Osteocyte (in vitro differentiated cells): Measurements from ENCODE around the gene NCAPD2. TPM values are rescaled to one million over a fixed set of nuclear protein-coding genes. Genes with fewer than 3 reads are reported as not detected.
"Not testable (repeated sequence)": the region's sequence is repeated elsewhere in the genome, so short reads cannot be mapped to it uniquely, and the experiment has no call there.

ENCODE experiments used
- DNase-seq: peaks from one replicate; pipeline ENCODE4 v3.0.0; 2021; ENCODE audit warnings: mixed read lengths; ENCODE audit not compliant: unreplicated experiment; ENCODE audit errors: extremely low spot score
- H3K27ac Mint-ChIP-seq: one replicate; pipeline ENCODE4 v1.8.0; 2021; ENCODE audit warnings: mild to moderate bottlenecking, mixed read lengths; ENCODE audit not compliant: unreplicated experiment
- H3K27me3 Mint-ChIP-seq: one replicate; pipeline ENCODE4 v1.8.0; 2021; ENCODE audit warnings: mixed read lengths; ENCODE audit not compliant: unreplicated experiment
- H3K36me3 Mint-ChIP-seq: one replicate; pipeline ENCODE4 v1.8.0; 2021; ENCODE audit warnings: mixed read lengths; ENCODE audit not compliant: unreplicated experiment
- H3K4me1 Mint-ChIP-seq: one replicate; pipeline ENCODE4 v1.8.0; 2021; ENCODE audit warnings: mixed read lengths; ENCODE audit not compliant: unreplicated experiment
- H3K4me3 Mint-ChIP-seq: one replicate; pipeline ENCODE4 v1.8.0; 2021; ENCODE audit warnings: mild to moderate bottlenecking, moderate library complexity, mixed read lengths; ENCODE audit not compliant: unreplicated experiment
- H3K9me3 Mint-ChIP-seq: one replicate; pipeline ENCODE4 v1.8.0; 2021; ENCODE audit warnings: mixed read lengths; ENCODE audit not compliant: unreplicated experiment
- CTCF ChIP-seq: fragments of 200-600 bp; sonication (generic); IDR thresholded peaks from 2 replicates; pipeline ENCODE4 v1.5.0; 2021; ENCODE audit warnings: antibody characterized with exemption, mild to moderate bottlenecking, moderate library complexity
- total RNA-seq: library from RNA; stranded (reverse); gene quantifications from 2 replicates; pipeline ENCODE4 v1.2.1, GENCODE V29; 2021

Gene NCAPD2
- total RNA-seq, 1 donor from 2014 or later = 36.9 TPM

GRCh38 chr12:6466184-6466573 is 27.7 kb upstream of the NCAPD2 start:
- TF ChIP-seq CTCF = no peak
- Mint-ChIP-seq H3K4me1 (peaks cover 27% of the 10 kb centered on the region), H3K4me3 (no peak overlapping the region), H3K36me3 (peaks cover 11% of the 10 kb centered on the region), H3K27me3 (no peaks in the 10 kb centered on the region), H3K27ac (no peak overlapping the region), H3K9me3 (no peaks in the 10 kb centered on the region)
- no peak for DNase-seq

- not testable (repeated sequence) for DNase-seq, H3K4me3 Mint-ChIP-seq, H3K36me3 Mint-ChIP-seq, H3K27me3 Mint-ChIP-seq, H3K9me3 Mint-ChIP-seq, H3K27ac Mint-ChIP-seq
- peaks cover 29% of the 10 kb centered on the region for H3K4me1 Mint-ChIP-seq
These were observed 27.2 kb upstream of the NCAPD2 start for GRCh38 chr12:6466751-6467150.

DNA sequence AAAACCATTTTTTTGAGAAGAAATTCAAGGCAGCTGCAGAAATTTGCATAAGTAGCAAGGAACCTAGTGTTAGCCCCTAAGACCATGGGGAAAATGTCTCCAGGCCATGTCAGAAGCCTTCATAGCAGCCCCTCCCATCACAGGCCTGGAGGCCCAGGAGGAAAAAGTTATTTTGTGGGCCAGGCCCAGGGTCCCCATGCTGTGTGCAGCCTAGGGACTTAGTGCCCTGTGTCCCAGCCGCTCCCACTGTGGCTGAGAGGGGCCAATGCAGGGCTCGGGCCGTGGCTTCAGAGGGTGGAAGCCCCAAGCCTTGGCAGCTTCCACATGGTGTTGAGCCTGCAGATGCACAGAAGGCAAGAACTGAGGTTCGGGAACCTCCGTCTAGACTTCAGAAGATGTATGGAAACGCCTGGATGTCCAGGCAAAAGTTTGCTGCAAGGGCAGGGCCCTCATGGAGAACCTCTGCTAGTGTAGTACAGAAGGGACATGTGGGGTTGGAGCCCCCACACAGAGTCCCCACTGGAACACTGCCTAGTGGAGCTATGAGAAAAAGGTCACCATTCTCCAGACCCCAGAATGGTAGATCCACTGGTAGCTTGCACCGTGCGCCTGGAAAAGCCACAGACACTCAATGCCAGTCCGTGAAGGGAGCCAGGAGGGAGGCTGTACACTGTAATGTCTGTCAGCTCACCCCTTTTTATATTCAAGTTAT is 26.2 kb upstream of the NCAPD2 start:
- not testable (repeated sequence) for H3K36me3 Mint-ChIP-seq, H3K27ac Mint-ChIP-seq, H3K27me3 Mint-ChIP-seq, H3K9me3 Mint-ChIP-seq, H3K4me3 Mint-ChIP-seq, DNase-seq
- peaks cover 29% of the 10 kb centered on the region for H3K4me1 Mint-ChIP-seq

GRCh38 chr12:6468283-6468575 is 25.7 kb upstream of the NCAPD2 start:
- no peak overlapping the region for H3K27ac Mint-ChIP-seq
- no peak for TF ChIP-seq CTCF
- peaks cover 7% of the 10 kb centered on the region for H3K36me3 Mint-ChIP-seq
- H3K4me1 Mint-ChIP-seq = peaks cover 29% of the 10 kb centered on the region
- H3K4me3 Mint-ChIP-seq = no peak overlapping the region
- no peaks in the 10 kb centered on the region for H3K9me3 Mint-ChIP-seq
- no peaks in the 10 kb centered on the region for H3K27me3 Mint-ChIP-seq
- no peak for DNase-seq

DNA sequence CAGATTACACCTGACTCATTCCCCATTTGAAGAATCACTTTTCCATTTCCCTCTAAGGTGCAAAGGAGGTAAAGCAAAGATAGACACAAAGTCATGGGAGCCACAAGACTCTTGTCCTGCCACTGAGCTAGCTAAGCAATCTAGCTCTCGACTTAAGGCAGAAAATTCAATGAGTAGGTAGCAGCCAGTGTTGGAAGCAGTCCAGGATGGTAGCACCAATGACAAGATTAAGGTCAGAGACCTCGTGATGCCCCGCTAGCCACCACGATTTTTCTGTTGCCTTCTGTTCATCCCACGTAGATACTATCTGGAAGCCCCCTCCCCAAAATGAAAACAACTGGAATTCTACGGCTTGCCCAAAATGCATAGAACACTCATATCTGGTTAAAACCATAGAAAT is 24.8 kb upstream of the NCAPD2 start:
- no peak for TF ChIP-seq CTCF
- H3K4me3 Mint-ChIP-seq = peak overlapping the region; percentile 5

DNA sequence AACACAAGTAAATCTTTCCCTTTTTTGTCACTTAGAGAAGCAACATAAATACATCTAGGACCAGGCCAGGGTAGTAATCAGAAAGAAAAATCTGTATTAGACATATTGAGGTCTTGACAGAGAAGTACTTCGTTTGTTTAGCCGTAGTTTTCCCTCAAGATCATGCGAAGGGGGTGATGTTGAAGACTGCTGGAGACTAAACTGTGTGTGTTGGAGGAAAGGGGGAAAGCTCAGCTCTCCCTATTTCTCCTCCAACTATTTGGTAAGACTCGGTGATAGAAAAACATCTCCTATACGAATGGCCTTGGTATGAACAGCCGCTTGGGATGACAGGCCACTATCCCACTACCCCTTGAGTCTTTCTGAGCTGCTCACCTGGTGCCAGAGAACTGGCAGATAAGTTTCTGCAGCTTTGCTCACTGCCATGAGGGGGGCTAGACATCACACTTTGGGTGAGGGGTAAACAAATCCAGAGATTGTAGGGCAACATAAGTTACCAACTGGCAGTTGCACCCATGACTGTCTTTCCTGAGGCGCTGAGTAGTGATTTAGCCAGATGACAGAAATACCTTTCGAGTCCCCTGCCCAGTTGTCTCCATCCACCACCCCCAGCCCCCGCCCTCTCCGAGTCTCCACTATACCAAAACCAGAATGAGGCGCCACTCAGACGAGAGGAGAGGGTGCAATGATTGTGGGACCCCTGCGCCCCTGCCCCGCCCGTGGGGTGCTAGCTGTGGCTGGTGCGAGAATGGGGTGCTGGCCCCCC is 24.1 kb upstream of the NCAPD2 start:
- peak overlapping the region; percentile 54 for H3K27ac Mint-ChIP-seq
- H3K4me1 Mint-ChIP-seq = peaks cover 31% of the 10 kb centered on the region
- no peak for DNase-seq
- no peaks in the 10 kb centered on the region for H3K27me3 Mint-ChIP-seq
- no peak for TF ChIP-seq CTCF
- no peaks in the 10 kb centered on the region for H3K36me3 Mint-ChIP-seq
- peak overlapping the region; percentile 83 for H3K4me3 Mint-ChIP-seq
- H3K9me3 Mint-ChIP-seq = no peaks in the 10 kb centered on the region

More for the DNA sequence above, 24.8 kb upstream of the NCAPD2 start:
- H3K27me3 Mint-ChIP-seq = no peaks in the 10 kb centered on the region
- H3K9me3 Mint-ChIP-seq = no peaks in the 10 kb centered on the region
- no peak overlapping the region for H3K27ac Mint-ChIP-seq
- DNase-seq = no peak
- peaks cover 3% of the 10 kb centered on the region for H3K36me3 Mint-ChIP-seq
- peaks cover 29% of the 10 kb centered on the region for H3K4me1 Mint-ChIP-seq
